ENCODE data around the gene BBS5.

BBS5 gene

DNA sequence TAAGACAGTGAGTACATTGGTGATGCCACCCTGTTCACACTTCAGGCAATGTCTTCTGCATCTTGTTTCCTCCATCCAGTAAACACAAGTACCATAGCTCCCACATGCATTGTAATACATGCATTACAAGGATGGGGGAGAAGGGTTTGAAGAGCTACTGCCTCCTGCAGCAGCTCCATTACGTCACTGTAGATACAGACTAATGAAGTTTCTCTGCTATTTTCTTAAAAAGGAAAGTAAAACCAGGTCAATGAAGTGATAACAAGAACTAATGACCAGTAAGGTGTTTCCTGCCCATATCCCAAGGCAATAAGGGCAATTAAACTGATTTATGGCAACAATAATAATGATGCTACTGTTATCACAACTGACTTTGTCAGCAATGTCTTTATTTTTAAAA, 18.2 kb upstream of the BBS5 start:
- Histone ChIP-seq H3K36me3 (ENCODE audit: control insufficient read depth, insufficient read depth, low read length) (no peaks in the 10 kb centered on the region), H3K4me2 (ENCODE audit: low read length) (no peak overlapping the region), H3K9me3 (ENCODE audit: control insufficient read depth, low read length) (no peaks in the 10 kb centered on the region), H3K27ac (no peak overlapping the region), H3K4me3 (ENCODE audit: low read depth, low read length) (no peak overlapping the region), H3K27me3 (ENCODE audit: control insufficient read depth, insufficient read depth, low read length) (no peaks in the 10 kb centered on the region), H3K4me1 (no peaks in the 10 kb centered on the region), H3K79me2 (no peaks in the 10 kb centered on the region), H2AFZ (no peak overlapping the region), H3K9ac (no peak overlapping the region)
- TF ChIP-seq, protein P1, sequence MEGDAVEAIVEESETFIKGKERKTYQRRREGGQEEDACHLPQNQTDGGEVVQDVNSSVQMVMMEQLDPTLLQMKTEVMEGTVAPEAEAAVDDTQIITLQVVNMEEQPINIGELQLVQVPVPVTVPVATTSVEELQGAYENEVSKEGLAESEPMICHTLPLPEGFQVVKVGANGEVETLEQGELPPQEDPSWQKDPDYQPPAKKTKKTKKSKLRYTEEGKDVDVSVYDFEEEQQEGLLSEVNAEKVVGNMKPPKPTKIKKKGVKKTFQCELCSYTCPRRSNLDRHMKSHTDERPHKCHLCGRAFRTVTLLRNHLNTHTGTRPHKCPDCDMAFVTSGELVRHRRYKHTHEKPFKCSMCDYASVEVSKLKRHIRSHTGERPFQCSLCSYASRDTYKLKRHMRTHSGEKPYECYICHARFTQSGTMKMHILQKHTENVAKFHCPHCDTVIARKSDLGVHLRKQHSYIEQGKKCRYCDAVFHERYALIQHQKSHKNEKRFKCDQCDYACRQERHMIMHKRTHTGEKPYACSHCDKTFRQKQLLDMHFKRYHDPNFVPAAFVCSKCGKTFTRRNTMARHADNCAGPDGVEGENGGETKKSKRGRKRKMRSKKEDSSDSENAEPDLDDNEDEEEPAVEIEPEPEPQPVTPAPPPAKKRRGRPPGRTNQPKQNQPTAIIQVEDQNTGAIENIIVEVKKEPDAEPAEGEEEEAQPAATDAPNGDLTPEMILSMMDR (IDR thresholded peaks at IDR 0.05) = no peak

DNA sequence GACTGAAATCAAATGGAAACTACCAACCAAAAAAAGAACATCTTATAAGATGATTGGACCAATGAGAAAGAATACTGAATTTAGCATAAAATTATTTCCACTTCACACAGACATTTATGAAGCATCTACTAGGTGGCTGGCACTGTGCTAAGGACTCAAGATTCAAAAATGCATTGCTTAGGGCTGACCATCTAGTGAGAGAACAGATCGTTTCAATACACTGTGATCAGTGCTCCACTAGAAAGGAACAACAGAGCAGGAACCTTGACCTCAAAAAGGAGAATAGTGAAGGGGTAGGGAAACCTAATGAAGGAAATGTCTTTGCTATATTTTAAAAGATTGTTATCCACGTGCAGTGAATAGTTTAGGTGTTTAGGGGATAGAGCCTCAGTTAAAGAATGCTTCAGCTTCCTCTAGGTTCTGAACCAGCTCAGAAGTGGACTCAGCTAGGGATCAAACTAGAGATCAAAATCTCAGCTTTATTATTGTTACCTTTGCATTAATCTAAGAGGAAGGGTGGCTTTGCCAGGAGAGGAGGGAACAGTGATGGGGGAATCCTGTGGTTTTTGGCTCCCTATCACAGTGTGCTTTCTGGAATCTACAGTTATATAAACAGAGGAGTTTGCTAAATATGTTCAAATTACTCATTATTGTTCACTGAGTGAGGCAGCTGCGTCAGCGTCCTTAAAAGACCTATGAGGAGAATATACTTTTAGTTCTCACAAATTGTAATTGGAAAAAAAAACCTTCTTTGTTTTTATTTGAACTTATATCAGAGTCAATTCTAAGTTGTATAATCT, 16.2 kb upstream of the BBS5 start:
- TF ChIP-seq, protein P1 (IDR thresholded peaks at IDR 0.05) = no peak
- H3K4me2 ChIP-seq (ENCODE audit: low read length) = no peak overlapping the region
- H3K27me3 ChIP-seq (ENCODE audit: control insufficient read depth, insufficient read depth, low read length) = no peaks in the 10 kb centered on the region
- H3K4me3 ChIP-seq (ENCODE audit: low read depth, low read length) = no peak overlapping the region
- no peak overlapping the region for H3K9ac ChIP-seq
- no peaks in the 10 kb centered on the region for H3K9me3 ChIP-seq (ENCODE audit: control insufficient read depth, low read length)
- no peaks in the 10 kb centered on the region for H3K4me1 ChIP-seq
- no peaks in the 10 kb centered on the region for H3K36me3 ChIP-seq (ENCODE audit: control insufficient read depth, insufficient read depth, low read length)
- H2AFZ ChIP-seq = peak overlapping the region; percentile 48
- no peak overlapping the region for H3K27ac ChIP-seq
- H3K79me2 ChIP-seq = no peaks in the 10 kb centered on the region

GRCh38 chr2:169464466-169464865, 14.8 kb upstream of the BBS5 start:
- Histone ChIP-seq H3K9me3 (ENCODE audit: control insufficient read depth, low read length) (no peaks in the 10 kb centered on the region), H3K9ac (no peak overlapping the region), H3K4me1 (no peaks in the 10 kb centered on the region)

GRCh38 chr2:169464882-169465281, 14.4 kb upstream of the BBS5 start:
- no peak overlapping the region for H3K27ac ChIP-seq
- TF ChIP-seq, protein P1 (IDR thresholded peaks at IDR 0.05) = no peak
- H3K27me3 ChIP-seq (ENCODE audit: control insufficient read depth, insufficient read depth, low read length) = no peaks in the 10 kb centered on the region
- H3K79me2 ChIP-seq = no peaks in the 10 kb centered on the region
- no peaks in the 10 kb centered on the region for H3K9me3 ChIP-seq (ENCODE audit: control insufficient read depth, low read length)
- H3K36me3 ChIP-seq (ENCODE audit: control insufficient read depth, insufficient read depth, low read length) = no peaks in the 10 kb centered on the region
- H3K4me1 ChIP-seq = no peaks in the 10 kb centered on the region
- no peak overlapping the region for H3K4me2 ChIP-seq (ENCODE audit: low read length)
- no peak overlapping the region for H3K4me3 ChIP-seq (ENCODE audit: low read depth, low read length)
- no peak overlapping the region for H2AFZ ChIP-seq
- H3K9ac ChIP-seq = no peak overlapping the region

More at GRCh38 chr2:169464466-169464865, 14.8 kb upstream of the BBS5 start:
- TF ChIP-seq, protein P1 (IDR thresholded peaks at IDR 0.05) = no peak
- Histone ChIP-seq H3K27me3 (ENCODE audit: control insufficient read depth, insufficient read depth, low read length) (no peaks in the 10 kb centered on the region), H3K79me2 (no peaks in the 10 kb centered on the region), H3K27ac (no peak overlapping the region), H3K36me3 (ENCODE audit: control insufficient read depth, insufficient read depth, low read length) (no peaks in the 10 kb centered on the region), H2AFZ (no peak overlapping the region), H3K4me2 (ENCODE audit: low read length) (no peak overlapping the region), H3K4me3 (ENCODE audit: low read depth, low read length) (no peak overlapping the region)

- H3K36me3 ChIP-seq (ENCODE audit: control insufficient read depth, insufficient read depth, low read length) = no peaks in the 10 kb centered on the region
- H3K4me2 ChIP-seq (ENCODE audit: low read length) = no peak overlapping the region
- H3K9me3 ChIP-seq (ENCODE audit: control insufficient read depth, low read length) = no peaks in the 10 kb centered on the region
- H3K4me3 ChIP-seq (ENCODE audit: low read depth, low read length) = no peak overlapping the region
- no peak overlapping the region for H3K27ac ChIP-seq
- H3K79me2 ChIP-seq = no peaks in the 10 kb centered on the region
- no peaks in the 10 kb centered on the region for H3K27me3 ChIP-seq (ENCODE audit: control insufficient read depth, insufficient read depth, low read length)
- H2AFZ ChIP-seq = peak overlapping the region; percentile 20
- TF ChIP-seq, protein P1 (IDR thresholded peaks at IDR 0.05) = no peak
- H3K4me1 ChIP-seq = no peaks in the 10 kb centered on the region
- H3K9ac ChIP-seq = no peak overlapping the region
These were observed 10.5 kb upstream of the BBS5 start for GRCh38 chr2:169468841-169469240.

All from parathyroid adenoma (tissue), 2 donors.